ENCODE data around the gene CDH23.

Gene CDH23

DNA sequence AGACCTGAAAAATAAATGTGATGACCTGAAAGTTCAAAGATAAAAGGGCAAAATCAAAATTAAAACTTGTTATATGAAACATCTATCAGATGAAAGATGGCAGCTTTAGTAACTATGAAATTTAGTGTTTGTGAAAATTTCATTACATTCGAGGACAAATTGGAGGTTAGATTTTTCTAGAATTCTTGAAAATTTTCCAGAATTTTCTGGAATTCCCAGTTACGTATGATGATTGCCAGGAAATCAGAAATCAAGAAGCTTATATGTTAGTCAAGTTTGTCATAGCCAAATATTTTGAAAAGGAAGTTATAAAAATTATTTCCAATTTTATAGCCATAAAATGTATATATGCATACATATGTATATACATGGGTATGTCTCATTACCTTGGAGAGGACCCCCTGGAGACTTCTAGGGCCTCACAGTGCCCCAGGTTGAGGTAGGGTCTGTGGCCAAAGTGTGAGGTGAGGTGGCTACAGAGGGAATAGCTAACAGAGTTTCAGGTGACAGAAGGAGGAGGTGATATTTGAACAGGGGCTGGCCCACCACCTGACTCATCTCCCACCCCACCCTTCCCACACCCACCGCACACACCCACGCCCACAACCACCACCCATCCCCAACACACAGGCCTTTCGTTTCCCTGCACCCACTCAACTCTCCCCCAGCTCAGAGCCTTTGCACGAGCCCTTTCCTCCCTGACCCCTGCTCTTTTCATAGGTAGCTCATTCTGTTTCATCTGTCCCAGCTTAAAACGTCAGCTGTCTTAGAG, 301.4 kb downstream of the CDH23 start:
- no peak for DNase-seq

DNA sequence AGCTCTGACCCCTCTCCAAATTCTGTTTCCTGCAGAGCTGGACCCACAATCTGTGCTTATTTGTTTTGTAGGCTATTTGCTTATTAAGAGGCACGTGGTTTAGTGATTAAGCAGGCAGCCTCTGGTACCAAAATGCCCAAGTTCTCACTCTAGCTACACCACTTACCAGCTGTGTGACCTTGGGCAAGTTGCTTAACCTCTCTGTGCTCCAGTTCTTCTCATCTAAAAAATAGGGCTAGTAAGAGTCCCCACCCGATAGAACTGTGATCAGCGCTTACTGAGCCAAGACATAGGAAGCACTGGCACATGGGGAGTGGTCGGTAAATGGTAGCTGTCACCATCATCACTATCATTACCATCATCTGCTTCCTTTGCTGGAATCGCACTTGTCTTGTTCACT, 302.0 kb downstream of the CDH23 start:
- no peak for DNase-seq

DNA sequence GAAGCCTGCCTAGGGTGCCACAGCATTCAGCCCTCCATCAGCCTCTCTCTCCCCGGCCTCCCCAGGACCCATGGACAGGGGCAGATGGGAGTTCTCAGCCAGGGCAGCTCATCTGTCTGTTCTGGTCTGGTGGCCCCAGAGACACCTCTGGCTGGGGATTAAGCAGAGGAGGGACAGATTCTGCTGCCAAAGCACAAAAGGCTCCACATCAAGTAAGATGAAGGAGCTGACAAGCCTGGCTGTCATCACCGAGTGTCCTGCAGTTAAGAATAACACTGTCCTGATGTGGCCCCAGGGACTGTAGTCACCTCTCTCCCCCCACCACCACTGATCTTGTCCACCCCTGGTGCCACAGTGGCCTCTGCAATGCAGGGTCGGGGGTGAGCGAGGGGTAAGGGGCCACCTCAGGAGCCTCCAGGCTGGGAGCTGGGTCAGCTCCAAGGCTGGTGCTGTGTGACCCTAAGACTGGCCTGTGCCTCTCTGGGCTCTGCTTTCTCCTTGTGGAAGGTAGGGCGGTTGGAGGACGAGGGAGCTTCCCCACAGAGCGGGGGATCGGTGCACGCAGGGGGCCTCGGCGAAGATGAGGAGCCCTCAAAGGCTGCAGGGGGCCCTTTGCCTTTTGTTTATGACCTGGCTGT, 304.1 kb downstream of the CDH23 start:
- DNase-seq: no peak

DNA sequence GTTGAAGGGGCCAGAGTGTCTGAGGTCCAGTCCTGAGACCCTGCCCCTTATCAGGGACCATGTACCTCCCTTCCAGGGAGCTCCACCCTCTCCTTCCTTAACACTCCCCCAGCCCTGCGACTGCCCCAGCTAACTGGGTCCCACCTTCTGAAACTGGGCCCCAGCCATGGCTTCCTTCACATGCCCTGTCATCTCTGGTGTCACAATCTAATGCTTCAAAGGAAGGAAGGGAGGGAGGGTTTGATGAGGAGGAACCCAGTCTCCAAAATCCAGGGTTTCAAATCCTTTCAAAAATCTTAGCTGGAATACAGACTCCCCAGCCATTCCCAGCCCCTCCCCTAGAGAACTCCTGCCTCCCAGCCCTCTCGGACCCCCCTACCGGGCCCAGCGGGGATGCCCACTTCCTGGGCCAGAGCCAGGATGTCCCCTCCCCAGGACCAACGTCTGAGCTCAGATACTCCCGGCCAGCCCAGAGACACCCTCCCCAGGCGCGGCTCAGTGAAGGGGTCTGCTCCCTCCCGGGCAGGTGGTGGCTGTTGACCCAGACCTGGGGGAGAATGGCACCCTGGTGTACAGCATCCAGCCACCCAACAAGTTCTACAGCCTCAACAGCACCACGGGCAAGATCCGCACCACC, 304.9 kb downstream of the CDH23 start:
- no peak for DNase-seq

DNA sequence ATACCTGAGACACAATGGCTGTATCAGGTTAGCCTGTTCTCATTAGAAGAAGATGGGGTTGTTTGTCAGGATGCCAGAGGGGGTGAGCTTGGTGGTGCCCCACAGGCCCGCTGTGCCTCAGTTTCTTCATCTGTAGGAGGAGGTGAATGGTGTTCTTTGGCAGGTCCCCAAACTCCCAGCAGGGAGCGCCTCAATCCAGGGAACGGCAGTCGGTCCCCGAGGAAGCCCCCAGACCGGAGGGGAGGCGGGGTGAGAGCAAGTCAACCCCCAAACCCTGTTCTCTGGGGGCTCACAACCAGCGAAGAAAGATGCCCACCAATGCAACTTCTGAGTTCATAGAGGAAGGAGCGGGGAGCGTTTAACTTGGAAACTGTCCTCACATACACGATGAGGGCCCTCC, 306.9 kb downstream of the CDH23 start:
- no peak for DNase-seq

DNA sequence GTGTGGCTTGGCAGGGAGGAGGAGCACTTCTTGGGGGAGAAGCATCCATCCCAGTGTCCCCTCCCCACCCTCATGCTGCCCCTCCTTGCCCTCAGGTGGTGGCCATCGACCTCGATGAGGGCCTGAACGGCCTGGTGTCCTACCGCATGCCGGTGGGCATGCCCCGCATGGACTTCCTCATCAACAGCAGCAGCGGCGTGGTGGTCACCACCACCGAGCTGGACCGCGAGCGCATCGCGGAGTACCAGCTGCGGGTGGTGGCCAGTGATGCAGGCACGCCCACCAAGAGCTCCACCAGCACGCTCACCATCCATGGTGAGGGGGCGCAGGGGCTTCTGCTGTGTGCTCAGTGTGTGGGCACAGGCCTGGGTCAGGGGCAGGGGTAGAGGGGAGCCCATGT, 308.1 kb downstream of the CDH23 start:
- no peak for DNase-seq

DNA sequence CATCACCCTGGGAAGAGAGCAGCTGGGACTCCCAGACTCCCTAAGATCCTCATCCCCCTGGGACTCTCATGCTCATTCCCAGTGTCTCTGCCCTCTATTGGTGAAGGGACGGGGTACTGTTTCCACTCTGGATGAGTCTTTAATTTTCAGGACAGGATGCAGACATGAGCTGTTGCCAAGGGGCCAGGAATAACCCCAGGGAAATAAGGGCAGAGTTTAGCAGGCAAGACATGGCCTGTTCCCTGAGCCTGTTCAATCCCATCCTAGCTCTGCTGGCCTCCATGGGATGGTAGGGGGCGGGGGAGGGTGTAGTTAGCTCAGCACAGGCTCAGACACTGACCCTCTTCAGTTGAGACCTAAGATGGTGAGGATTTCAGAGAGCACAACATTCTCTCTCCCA, 308.9 kb downstream of the CDH23 start:
- no peak for DNase-seq

DNA sequence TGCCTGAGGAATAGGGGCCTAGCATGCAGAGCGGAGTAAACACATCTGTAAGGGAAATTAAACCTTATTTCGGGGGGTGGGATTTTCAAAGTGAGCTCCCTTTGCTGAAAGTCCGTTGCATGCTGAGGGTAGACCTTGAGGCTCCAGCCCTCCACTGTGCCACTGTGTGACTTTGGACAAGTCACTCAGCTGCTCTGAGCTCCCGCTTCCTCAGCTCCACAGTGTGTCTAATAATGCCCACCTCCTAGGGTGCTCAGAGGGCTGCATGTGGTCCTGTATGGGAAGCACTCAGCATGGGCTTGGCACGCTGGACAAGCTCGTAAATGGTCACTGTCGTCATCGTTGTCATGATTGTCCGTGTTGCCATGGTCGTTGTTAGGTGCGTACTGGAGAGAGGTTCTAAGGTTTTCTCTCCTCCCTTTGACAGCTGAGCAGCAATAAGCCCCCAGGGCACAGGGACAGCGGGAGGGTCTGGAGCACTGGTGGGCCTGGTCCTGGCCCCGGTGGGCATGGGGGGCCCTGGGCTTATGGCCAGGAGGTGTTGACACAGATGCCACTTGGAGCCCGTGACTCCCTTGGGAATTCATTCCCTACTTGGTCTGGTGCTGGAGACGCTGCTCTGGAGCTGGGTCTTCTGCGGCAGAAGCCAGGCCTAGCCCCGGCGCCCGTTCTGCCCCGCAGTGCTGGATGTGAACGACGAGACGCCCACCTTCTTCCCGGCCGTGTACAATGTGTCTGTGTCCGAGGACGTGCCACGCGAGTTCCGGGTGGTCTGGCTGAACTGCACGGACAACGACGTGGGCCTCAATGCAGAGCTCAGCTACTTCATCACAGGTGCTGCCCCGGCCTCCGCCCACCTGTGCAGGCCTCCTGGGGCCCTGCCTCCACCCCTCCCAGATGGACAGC, 309.7 kb downstream of the CDH23 start:
- DNase-seq: no peak

DNA sequence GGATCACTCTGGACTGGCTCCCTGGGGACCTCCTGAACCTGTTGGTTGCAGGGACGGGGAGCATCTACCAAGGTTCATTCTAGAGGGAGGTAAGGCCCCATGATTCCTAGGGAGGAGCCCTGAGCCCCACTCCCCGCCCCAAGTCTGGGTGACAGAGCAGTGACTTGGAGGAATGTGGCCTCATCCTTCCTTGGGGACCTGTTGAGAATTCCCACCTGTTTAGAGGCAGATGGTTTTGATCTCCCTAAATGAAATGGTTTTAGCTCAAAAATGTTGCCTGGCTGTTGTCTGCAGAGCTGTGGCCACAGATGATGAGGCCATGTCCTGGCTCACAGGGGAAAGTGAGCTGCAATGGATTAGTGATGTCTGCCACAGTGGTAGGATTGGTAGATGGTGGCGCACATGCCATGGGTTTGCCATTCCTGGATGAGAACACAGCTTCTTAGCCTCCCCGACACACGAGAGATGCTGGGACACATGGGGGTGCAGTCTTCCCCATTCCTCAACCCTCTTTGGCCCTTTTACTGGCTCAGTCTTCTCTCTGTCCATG, 310.6 kb downstream of the CDH23 start:
- no peak for DNase-seq

DNA sequence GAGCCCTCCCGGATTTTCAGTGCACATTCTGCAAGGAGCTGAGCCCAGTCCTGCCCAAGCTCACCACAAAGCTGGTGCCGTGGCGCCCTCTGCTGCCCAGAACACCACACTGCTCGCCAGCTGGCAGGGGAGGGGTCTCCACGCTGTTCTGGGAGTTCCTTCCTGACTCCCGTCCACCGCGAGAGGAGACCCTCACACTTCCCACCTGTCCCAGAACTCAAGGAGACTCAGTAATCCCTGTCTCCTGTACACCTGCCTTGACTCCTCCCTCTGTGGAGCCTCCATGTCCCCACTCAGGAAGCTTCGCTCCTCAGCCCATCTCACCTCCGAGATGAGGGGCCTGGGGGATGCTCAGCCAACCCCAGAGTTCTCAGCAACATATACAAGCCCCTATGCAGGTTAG, 311.6 kb downstream of the CDH23 start:
- DNase-seq: no peak

DNA sequence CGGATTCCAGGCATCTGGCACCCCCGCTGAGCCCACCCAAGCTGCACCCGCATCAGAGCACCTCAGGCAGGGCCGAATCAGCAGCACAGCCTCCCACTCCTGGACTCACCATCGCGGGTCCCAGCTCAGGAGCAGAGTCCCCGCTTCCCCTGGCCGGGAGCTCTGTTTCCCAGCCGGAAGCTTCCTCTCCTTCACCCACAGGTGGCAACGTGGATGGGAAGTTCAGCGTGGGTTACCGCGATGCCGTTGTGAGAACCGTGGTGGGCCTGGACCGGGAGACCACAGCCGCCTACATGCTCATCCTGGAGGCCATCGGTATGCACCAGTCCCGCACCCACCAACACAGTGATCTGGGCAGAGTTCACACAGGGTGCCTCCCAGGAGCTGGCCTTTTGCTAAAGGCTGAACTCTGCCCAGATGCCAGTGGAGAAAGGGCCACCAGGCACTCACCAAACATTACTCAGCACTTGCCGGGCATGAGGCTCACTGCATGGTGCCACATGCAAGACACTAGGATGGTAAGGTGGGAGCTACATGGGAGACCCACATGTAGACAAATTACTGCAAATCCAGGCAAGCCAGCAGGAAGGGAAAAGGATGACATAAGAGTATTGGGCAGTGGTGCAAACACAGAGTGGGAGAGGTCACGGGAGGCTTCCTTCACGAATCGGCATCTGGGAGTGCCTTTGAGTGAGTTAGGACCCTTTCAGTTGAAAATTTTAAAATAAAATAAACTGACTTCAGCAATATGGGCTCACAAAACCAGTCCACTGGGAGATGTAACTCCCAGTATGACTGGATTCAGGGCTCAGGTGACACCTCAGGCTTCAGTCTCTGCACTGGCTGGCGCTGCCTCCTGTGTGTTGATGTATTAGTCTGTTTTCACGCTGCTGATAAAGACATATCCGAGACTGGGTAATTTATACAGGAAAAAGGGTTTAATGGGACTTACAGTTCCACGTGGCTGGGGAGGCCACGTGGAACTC, 312.5 kb downstream of the CDH23 start:
- DNase-seq: no peak

DNA sequence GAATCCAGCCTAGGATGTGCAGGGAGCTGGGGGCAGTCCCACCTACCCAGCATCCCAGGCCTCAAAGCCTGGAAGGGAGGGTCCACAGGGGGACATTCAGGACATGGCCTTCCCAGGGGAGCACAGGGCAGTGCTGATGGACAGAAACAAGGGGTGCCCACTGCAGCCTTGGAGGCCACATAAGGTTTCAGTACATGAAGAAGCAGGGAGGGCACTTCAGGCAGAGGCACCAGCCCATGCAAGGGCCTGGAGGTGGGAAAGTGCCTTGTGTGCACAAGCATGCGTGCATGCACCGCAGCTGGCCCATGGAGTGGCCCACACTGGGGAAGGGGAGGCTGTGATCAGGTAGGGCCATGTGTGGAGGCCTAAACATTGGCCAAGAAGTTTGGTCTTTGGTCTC, 313.8 kb downstream of the CDH23 start:
- no peak for DNase-seq

DNA sequence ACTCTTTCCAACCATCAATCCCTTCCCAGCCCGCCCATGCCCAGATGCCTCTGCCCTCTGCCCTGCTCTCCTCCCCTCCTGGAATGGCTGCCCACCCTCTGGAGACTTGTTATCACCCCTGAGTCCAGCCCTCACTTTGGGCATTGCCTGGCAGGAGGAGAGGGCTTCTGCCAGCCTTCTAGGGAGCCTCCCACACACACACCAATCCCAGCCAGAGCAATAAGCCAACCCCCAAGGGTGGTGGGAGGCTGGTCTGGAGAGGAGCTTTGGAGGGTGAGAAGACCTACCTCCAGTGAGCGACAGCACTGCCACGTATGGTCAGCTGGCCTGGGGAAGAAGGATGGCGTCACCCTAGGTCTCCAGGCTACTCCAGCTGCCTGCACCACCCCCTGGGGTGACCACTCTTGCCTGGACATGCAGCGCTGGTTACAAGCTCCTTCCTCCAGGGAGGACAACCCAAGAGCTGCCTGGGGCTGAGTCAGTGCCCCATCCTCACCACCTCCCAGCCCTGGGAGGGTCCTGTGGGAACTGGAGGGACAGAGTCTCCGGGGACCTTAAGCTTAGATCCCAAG, 314.4 kb downstream of the CDH23 start:
- no peak for DNase-seq

DNA sequence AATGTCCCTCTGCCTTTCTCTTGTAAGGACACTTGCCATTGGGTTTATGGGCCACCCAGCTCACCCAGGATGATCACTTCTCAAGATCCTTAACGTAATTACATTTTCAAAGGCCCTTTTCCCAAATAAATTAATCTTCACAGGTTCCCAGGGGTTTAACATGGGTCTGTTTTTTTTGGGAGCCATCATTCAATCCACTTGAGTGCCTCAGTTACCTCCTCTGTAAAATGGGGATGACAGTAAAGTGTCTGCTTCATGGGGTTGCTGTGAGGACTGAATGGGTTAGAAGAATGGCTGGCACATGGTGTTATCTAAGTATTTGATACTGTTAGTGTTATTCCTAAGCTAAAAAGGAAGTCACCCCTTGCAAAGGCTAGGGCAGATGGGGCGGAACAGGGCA, 315.4 kb downstream of the CDH23 start:
- no peak for DNase-seq

DNA sequence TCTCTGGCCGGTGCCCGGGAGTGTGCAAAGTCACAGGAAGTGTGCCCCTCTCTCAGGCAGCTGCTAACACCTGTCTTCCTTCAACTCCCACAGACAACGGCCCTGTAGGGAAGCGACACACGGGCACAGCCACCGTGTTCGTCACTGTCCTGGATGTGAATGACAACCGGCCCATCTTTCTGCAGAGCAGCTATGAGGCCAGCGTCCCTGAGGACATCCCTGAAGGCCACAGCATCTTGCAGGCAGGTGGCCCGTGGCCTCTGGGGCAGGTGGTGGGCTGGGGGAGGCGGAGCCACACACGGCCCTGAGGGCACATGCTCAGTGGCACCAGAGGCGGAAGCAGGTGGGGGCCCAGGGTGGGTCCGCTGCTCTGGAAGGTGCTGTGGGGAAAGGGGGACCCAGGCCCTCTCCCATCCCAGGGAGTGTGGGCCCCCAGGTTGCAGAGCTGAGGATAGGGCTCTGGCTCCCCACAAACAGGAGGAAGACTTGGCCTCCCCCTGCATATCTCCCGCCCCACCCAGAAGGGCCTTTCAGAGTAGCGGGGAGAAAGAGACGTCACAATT, 315.9 kb downstream of the CDH23 start:
- no peak for DNase-seq

DNA sequence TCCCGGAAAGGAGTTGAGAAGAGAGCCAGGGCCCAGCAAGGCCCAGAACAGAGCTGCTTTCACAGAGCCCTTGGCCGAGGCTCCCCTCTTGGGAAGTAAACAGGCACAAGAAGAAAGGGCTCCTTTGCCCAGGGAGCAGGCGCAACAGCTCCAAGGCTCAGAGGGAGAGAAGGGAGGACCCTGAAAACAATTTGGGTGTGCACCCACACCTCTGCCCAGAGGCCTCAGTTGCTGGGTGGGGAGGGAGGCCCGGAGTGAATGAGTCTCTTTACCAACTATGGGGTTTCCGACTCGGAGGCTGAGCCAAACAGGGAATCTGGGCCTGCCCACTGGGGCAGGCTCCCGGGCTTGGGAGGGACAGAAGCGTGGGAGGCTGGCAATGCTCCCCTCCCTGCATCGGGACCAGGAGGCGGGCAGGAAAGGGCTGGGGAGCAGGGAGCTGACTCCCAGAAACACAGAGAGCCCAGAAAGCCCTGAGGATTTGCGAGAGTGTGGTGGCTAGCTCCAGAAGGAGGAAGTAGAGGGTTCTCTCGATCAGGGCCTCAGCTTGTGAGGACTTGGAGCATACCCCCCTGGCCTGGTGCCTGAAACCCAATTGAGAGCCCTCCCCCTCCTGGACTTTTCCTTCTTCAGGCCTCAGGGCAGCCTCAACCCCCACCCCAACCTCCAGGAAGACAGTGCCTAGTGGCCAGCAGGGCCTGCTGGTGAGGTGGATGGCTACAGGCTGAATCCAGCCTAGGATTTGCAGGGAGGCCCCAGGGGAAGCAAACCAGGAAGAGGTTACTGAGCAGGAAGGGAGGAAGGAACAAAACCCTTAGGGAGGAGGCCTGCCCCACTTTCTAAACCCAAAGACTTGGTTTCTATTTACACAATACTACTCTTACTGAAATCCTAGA, 316.7 kb downstream of the CDH23 start:
- peak; percentile 53 for DNase-seq

DNA sequence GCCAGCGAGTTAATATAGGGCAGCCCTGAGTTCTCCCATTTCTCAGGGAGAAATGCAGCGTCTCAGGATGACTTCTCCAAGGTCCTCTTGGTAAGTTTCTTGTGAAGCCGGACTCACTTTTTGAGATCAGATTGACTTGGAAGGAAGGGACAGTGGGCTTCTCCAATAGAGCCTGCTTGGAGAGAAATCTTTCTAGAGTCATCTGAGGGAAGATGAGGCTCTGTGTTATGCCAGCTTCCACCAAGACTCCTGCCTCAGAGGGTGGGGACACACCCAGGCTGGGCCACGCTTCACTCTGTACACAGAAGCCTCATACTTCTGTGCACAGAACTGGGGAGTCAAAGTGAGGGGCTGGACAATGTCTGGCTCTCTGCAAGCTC, 317.3 kb downstream of the CDH23 start:
- DNase-seq: no peak

DNA sequence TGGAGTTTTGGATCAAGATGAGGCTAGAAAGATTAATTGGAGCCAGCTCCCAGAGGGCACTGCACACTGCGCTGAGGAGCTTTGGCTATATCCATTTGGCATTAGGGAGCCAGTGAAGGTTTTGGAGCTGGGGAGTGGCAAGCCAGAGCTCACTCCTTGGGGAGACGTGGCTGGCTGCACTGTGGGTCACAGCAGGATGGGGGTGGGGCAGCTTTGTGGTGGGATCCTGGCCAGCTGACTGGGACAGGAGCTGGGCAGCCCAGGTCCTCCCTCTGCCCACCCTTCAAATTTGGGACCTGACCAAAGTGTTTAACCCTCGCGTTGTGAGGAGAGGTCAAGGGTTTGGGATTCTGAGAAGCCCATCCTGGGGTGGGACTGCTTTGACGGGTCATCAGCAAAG, 317.9 kb downstream of the CDH23 start:
- DNase-seq: no peak

DNA sequence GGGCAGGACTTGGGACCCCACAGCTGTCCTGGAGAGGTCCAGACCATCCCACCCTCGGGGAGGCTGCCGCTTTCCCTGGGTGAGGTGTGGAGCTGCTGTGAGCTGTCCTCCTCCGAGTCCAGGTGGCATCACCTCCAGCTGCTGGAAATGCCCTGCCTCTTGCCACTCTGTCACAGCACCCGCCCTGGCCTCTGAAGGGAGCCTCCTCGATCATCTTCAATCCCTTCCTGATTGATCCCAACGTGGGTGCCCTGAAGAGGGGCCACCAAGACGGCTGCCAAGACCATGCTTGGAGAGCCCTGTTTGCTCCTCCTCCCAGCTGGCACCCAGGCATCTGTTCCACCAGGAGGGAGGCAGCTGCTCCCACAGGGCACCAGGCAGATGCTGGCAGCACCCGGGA, 318.3 kb downstream of the CDH23 start:
- DNase-seq: no peak

DNA sequence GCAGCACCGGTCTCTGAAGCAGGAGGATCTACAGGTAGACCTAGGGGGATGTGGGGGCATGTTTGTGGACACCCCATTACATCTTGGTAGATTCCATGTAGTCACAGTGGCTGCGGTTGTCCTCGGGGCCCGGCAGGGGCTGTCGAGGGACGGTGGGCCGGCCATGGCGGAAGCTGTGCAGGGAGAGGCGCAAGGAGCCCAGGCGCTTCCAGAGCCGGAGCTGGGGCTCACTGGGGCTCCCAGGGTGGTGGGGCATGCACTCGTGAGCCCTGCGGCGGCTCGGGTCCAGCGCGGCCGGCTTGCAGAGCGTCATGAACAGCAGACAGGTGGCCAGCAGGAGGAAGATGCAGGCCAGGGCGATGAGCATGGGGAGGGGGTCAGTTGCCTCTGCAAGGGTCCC, 319.1 kb downstream of the CDH23 start:
- no peak for DNase-seq
